GM21515 (cell line): Measurements from ENCODE around the gene RNF41.

Experiments
- ATAC-seq: cut with Tn5 transposase; IDR thresholded peaks from one replicate; pipeline ENCODE4 v1.9.1; 2021; ENCODE audit not compliant: unreplicated experiment

The RNF41 gene

DNA sequence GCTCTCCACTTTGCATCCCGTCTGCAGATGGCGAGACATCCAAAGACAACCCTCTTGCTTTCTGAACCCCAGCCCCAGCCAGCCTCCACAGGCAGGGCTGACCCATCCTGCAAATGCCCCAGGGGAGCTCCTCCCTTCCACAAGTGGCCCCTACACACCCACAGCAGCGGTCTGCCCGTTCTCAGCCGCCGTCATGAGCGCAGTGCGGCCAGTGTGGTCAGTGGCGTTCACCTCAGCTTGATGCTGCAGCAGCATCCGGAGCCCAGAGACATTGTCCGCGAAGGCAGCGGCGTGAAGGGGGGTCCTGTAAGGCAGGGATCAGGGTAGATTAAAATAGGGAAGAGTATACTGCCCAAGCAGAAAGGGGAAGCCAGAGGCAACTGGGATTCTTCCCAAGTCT lies 22.8 kb upstream of the RNF41 start:
- no peak for ATAC-seq

DNA sequence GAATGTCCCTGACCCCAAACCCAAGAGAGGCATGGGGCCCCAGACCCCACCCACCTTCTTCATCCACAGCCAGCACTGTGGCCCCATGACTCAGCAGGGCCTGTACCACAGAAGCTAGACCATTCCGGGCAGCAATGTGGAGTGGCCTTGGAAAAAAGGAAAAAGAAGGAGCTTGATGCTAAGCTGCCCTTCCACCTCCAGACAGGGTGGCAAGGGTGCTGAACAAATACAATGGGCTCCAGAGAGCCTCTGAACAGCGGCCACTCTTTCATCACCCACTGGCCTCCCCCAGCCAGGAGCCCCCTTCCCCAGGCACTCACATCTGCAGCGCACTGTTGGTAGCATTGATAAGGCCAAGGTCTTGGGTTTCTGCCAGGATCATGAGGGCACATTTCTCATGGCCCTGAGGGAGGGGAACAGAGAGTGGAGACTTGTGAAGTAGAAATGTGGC lies 22.0 kb upstream of the RNF41 start:
- no peak for ATAC-seq

DNA sequence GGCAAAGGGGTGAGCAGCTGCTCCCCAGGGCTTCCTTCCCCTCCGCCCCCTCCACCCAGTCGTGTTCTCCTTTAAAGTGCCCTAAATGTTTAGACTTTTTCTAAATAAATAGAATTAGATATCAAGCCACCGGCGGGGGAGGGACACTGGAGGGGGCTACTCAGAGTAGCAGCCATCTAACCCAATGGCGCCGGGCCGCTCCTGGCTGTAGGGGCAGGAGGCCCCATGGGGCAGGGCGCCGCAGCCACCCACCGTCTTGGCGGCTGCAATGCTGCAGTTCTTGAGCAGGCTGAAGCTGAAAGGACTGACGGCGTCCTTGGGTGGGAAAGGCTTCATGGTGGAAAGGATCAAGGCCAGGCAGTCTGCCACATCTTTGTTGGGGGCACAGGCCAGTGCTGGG lies 21.3 kb upstream of the RNF41 start:
- no peak for ATAC-seq

DNA sequence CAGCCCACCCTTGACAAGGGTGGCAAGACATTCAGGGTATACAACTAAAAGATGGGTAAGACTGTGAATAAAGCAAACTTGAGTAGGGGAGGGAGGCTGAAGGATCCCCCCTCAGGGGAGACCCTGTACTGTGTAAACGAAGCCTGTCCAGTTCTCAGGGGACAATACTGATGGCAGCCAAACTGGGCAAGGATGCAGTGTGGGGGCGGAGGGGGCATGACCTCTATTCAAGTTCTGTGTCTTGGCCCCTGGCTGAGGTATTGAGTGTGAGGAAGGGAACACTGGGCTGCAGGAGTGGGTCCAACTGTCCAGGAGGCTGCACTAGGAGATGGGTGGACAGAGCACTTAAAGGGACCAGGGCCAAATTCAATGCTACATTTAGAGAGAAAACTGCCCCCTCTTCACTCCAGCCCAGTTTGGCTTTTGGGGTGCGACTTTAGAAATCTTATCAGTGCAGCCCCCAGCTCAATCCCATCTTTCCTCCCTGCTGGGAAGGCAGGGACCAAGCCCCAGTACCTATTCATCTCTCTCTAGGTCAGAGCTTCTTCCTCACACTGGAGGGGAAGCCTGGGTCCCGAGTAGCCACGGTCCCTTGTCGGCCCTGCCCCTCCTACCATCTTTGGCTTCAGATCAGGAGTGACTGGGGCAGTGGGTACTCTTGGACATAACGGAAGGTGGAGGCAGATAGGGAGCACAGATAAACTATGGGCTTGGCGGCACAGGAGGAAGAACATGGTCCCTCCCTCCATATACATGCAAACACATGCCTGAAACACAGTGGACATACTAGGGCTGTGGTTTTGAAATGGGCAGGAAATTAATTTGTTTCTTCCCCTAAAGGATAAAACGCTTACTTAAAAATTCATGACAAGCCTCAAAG lies 19.9 kb upstream of the RNF41 start:
- no peak for ATAC-seq

DNA sequence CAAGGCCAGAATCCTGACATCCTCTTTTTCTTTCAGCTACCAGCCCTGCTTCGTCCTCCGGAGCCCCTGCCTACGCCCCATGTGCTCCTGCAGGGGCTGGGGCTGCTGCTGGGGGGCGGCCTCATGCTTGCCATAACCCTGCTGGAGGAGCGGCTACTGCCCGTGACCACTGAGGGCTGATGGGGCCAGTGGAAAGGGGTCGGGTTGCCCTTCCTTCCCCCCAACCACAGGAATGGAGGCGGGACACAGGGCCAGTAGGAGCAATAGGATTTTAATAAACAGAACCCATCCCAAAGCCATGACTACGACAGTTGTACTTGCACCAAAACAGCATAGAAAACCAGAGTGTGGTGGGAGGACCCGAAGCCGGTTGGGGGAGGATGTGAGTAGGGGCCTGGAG lies 15.8 kb upstream of the RNF41 start:
- ATAC-seq, result no peak

DNA sequence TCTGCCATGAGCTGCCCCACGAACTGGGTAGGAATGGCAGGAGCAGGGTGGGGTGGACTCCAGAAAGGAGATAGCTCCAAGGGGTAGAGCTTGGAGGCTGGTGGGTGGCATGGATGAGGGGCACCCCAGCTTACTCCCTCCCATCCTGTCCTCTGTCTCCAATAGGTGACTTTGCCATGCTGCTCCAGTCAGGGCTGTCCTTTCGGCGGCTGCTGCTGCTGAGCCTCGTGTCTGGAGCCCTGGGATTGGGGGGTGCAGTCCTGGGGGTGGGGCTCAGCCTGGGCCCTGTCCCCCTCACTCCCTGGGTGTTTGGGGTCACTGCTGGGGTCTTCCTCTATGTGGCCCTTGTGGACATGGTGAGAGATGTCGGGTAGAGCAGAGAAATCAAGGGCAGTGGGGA lies 15.3 kb upstream of the RNF41 start:
- ATAC-seq, result no peak

DNA sequence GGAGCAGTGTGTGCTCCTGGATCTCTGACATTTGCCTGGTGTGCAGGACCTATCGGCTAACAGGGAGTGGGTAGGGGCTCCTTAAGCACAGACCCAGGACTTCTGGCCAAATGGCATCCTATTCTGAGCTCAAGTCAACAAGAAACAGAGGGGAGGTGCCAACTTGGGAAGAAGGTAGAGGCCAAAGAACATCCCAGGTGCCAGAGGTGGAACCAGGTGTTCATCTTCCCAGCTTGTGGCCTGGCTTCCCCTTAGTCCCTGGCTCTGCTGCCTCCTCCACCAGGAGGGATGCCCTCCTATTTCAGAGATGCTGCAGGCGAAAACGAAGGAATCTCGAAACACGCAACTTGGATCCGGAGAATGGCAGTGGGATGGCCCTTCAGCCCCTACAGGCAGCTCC lies 14.4 kb upstream of the RNF41 start:
- no peak for ATAC-seq

DNA sequence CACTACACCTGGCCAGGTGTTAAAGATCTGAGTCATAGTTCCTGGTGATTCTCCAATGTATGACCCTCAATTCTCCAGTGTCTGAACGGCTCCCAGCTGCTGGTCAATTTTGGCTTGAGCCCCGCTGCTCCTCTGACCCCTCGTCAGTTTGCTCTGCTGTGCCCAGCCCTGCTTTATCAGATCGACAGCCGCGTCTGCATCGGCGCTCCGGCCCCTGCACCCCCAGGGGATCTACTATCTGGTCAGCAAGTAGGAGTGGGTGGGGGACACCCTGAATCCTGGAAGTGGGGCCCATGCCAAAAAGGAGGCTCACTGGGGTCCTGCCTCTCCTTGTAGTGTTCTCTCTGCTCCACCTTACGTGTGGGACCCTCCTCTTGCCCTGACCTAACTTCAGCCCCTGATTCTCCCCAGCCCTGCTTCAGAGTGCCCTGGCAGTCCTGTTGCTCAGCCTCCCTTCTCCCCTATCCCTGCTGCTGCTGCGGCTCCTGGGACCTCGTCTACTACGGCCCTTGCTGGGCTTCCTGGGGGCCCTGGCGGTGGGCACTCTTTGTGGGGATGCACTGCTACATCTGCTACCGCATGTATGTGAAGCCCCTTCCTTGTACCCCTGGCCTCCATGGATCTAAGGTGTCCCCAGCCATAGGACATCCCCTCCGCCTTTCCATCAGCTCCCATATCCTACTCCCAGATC lies 13.2 kb upstream of the RNF41 start:
- no peak for ATAC-seq

DNA sequence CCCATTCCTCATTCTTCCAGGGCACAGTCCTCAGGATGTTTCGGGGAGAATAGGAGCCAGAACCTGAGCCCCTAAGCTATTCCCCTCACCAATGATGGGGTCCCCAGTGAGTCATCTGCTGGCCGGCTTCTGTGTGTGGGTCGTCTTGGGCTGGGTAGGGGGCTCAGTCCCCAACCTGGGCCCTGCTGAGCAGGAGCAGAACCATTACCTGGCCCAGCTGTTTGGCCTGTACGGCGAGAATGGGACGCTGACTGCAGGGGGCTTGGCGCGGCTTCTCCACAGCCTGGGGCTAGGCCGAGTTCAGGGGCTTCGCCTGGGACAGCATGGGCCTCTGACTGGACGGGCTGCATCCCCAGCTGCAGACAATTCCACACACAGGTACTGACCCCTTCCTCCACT lies 9.5 kb upstream of the RNF41 start:
- ATAC-seq, result no peak

DNA sequence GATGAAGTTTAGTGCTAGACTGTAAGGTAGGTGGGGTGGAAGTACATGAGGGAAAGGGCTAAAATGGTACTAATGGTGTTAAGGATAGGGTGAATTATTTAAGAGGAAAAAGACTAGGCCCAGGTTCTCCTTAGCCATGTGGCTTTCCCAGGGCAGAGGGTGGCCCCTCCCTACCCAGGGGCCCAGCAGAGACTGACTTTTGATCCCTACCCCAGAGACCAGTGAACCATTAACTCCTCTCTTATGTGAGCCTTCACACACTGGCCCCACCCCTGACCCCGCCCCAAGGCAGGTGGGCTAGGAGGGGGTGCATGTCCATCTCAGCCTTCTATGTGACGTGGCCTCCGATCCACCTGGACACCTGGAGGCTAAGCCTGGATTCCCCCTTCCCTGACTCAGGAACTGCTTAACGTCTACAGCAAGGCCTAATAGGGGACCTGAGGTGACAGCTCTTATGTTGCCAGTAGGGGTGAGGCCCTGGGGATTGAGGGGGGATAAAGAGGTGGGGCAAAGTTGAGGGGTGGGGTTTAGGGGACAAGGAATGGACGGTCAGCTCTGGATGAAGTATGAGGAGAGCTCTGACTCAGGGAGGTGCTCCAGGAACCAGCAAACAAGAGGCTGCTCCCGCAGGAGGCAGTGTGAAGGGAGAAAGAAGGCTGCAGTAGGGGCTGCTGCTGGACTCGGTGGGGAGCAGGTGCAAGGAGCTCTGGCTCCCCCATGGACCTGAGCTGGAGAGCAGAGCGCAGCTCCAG lies 8.9 kb upstream of the RNF41 start:
- ATAC-seq, result no peak

DNA sequence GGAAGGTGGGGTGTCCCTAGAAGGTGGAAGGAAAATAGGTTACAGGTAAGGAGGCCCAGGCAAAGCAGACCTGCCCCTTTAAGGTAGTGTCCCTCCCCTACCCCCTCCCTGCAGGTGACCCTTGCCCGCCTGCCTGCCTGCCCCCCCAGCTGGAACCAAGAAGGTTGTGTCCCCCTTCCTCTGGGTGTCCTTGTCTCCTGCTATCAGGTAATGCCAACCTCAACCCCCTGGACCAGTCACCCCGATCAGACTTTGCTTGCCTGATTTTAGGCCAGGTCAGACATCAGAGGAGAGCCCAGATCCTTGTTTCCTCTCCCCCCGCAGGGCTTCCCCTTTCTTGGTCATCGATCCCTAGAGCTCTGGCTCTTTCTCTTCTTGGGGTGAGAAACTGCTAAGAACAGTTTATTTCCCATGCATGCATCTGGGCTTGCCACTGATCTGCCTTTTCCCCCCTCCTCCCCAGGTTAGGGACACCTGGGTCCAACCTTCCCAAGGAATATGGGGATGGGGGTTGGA lies 8.3 kb upstream of the RNF41 start, which contains the start of gene SLC39A5:
Gene SLC39A5 (plus strand): TSS at position 136 of the 516 bp plus-strand sequence. CDS start 1,224 bp downstream, outside the sequence.
- ATAC-seq, result no peak

DNA sequence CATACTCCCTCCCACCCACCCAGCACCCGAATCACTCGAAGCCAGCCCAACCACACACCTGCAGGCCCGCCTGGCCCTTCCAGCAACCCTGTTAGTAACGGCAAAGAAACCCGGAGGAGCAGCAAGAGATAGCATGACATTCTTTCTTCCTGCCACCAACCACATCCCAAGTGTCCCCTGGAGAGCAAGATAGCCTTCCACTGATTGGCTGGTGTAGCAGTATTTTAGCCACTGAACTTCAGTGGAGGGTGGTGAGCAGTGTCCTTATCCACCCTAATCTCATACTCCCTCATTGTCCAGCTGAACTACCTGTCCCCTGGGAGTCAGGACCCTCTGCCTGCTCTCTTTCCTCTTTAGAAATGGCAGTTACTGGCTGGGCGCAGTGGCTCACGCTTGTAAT lies 7.4 kb upstream of the RNF41 start:
- ATAC-seq, result no peak

GRCh38 chr12:56224954-56225353 lies 3.2 kb upstream of the RNF41 start:
- ATAC-seq, result no peak

GRCh38 chr12:56224102-56224701 lies 2.5 kb upstream of the RNF41 start, which contains the start of gene NABP2:
Gene NABP2 (plus strand): TSS chr12:56224342. CDS start chr12:56224857, 515 bp downstream.
- peak; percentile 75 for ATAC-seq

DNA sequence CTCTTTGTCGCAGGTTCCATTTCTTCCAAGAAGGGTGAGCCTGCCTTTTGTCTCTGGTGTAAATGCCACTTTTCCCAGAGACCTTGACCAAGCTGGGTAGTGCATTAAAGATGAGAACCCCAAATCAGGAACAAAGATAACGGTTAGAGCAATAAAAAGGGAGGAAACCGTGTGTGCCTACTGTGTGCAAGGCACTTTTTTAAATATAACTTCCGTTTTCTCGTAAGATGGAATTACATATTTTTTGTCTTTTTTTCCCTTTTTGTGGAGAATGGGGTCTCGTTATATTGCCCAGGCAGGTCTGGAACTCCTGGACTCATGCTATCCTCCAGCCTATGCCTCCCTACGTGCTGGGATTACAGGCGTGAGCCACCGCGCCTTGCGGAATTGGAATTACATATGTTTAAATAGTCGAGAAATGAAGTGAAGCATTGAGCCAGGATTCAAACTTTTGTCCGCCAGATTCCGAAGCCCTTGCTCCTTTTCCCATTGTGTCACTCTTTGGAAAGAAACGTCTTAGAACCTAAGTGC lies 1.9 kb upstream of the RNF41 start:
- ATAC-seq, result no peak

DNA sequence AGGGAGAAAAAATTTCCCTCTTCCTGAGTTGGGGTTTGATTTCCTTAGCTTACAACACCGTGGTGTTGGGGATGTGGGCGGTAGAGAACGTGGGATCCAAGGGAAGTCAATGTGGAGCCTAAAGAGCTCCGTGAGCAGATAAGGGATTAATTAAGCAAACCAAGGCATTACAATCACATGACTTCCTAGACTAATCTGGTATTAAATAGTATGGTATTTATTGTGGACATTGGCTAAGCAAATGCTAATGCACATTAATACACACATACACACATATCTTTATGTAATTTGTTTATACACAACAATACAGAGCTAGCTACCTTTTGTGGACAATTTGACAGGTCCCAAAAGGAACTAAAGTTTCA lies 791 bp upstream of the RNF41 start:
- ATAC-seq, result no peak

GRCh38 chr12:56221232-56221756 lies 428 bp downstream of the RNF41 start:
- ATAC-seq, result peak; percentile 17

DNA sequence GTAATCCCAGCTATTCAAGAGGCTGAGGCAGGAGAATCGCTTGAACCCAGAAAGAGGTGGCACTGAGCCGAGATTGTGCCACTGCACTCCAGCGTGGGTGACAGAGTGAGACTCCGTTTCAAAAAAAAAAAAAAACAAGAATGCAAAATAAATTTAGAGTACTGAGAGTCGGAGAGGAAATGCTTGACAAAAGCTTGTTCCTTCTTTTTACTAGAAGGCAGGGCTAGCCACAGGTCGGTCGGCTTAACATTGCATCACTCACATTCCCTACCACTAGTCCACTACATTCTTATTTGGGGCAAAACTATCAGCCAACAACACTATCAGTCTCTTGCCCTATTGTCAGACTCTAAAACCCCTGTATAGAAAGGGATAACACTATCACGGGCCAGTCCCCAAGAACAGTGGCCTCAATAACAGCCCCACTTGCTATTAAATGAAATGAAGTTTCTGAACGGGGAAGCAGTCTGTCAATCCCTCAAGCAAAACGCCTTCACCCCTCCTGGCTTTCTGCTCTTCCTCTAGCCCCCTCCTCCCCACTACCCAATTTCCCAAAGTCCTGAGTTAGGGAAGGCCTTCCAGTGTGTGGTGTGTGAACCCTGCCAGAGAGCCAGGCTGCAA lies 1.0 kb downstream of the RNF41 start:
- no peak for ATAC-seq

GRCh38 chr12:56219840-56220239 lies 1.9 kb downstream of the RNF41 start:
- no peak for ATAC-seq

DNA sequence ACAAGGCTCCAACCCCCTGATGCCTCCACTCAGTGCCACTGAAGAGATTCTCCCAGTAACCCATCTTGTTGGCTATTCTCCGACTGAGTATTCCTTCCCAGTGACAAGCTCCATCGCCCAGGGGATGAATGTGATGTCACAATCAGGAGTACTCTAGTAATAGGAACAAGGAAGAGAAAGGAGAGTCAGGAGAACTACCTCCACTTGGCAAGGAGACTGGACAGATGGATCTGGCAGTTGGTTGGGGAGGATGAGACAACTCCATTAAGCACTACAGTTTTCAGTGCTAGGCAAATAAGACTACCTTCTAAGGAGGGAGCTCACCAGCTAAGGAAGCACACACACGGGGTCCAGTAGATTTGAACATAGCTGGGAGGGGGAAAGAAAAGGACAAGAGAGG lies 5.3 kb downstream of the RNF41 start:
- no peak for ATAC-seq
